ENCODE data around the gene SLC5A6. TPM values are rescaled to one million over a fixed set of nuclear protein-coding genes. Genes with fewer than 3 reads are reported as not detected.

SLC5A6 gene
- total and polyA plus RNA-seq, 12 donors, result 5.3 to 20.5 (median 9.1) TPM

- intact Hi-C loops (cut with DNase I), result loop anchor here in 2 of 10 donors (5.0 kb wide), 2 partner anchors 34 to 49 kb away; partner anchors contain the start of gene TRIM54 (in 1 of the 2)
- peaks cover 0 to 27% (median 12%) of the 10 kb centered on the region in 7 donors for H3K27me3 ChIP-seq
- TF ChIP-seq CTCF (IDR thresholded peaks at IDR 0.05), result no peak
- WGBS, 2 donors, result 70 to 86% methylated on average over 4 of the region's 4 CpGs
- H3K27ac ChIP-seq, result no peak overlapping the region
- H3K4me3 ChIP-seq, result no peak overlapping the region
- peaks cover 0 to 34% (median 17%) of the 10 kb centered on the region in 9 donors for H3K4me1 ChIP-seq
- ATAC-seq, result no peak
- no peaks in the 10 kb centered on the region for H3K9me3 ChIP-seq
- peaks cover 0 to 18% (median 0%) of the 10 kb centered on the region in 9 donors for H3K36me3 ChIP-seq
- DNase-seq, result no peak
Measured at GRCh38 chr2:27247893-27248292, 35.8 kb upstream of the SLC5A6 start.

- H3K9me3 ChIP-seq, result no peaks in the 10 kb centered on the region
- peaks cover 0 to 42% (median 17%) of the 10 kb centered on the region in 9 donors for H3K4me1 ChIP-seq
- TF ChIP-seq CTCF (IDR thresholded peaks at IDR 0.05), result no peak
- DNase-seq (no peak), ATAC-seq (no peak)
- H3K36me3 ChIP-seq, result peaks cover 0 to 41% (median 14%) of the 10 kb centered on the region in 9 donors
- 63 to 77% methylated on average over 4 of the region's 4 CpGs for WGBS, 2 donors
- H3K4me3 ChIP-seq, result no peak overlapping the region
- H3K27me3 ChIP-seq, result peaks cover 0 to 14% (median 3%) of the 10 kb centered on the region in 7 donors
- intact Hi-C loops (cut with DNase I), result loop anchor here in 3 of 10 donors (2.0 to 5.0 kb wide), 3 partner anchors 35 to 52 kb away; partner anchors contain the start of gene TRIM54 (in 1 of the 3)
- H3K27ac ChIP-seq, result no peak overlapping the region
Measured at GRCh38 chr2:27245626-27246025, 33.6 kb upstream of the SLC5A6 start.

GRCh38 chr2:27245116-27245515, 33.0 kb upstream of the SLC5A6 start:
- peaks cover 0 to 46% (median 19%) of the 10 kb centered on the region in 9 donors for H3K36me3 ChIP-seq
- no peak overlapping the region for H3K27ac ChIP-seq
- intact Hi-C loops (cut with DNase I), result loop anchor here in 3 of 10 donors (2.0 to 5.0 kb wide), 3 partner anchors 36 to 52 kb away; partner anchors contain the start of gene TRIM54 (in 1 of the 3)
- no peak for TF ChIP-seq CTCF (IDR thresholded peaks at IDR 0.05)
- H3K9me3 ChIP-seq, result no peaks in the 10 kb centered on the region
- H3K4me3 ChIP-seq, result no peak overlapping the region
- WGBS, 2 donors, result 65 to 72% methylated on average over 10 of the region's 10 CpGs
- DNase-seq (no peak), ATAC-seq (peak in 3 of 8 donors; percentile 38 to 46 (median 38))
- H3K4me1 ChIP-seq, result peaks cover 0 to 38% (median 14%) of the 10 kb centered on the region in 9 donors
- H3K27me3 ChIP-seq, result peaks cover 0 to 9% (median 0%) of the 10 kb centered on the region in 7 donors

- Histone ChIP-seq H3K4me3 (no peak overlapping the region), H3K9me3 (no peaks in the 10 kb centered on the region), H3K36me3 (peaks cover 0 to 62% (median 30%) of the 10 kb centered on the region in 9 donors), H3K4me1 (peaks cover 0 to 34% (median 13%) of the 10 kb centered on the region in 9 donors), H3K27me3 (no peaks in the 10 kb centered on the region), H3K27ac (peak overlapping the region in 3 of 10 donors; percentile 19 to 67 (median 41))
- peak in 7 of 8 donors; percentile 25 to 60 (median 48) for ATAC-seq
- intact Hi-C loops (cut with DNase I), result loop anchor here in 1 of 10 donors (2.0 kb wide), 1 partner anchor 37 kb away; no protein-coding TSS in a partner anchor
- 66 to 69% methylated on average over 19 of the region's 19 CpGs for WGBS, 2 donors
- DNase-seq, result no peak
- TF ChIP-seq CTCF (IDR thresholded peaks at IDR 0.05), result no peak
Measured at GRCh38 chr2:27243391-27244130, 31.5 kb upstream of the SLC5A6 start.

Measured in heart right ventricle (tissue), 16 donors.